ENCODE results near the gene NFATC2. TPM values are rescaled to one million over a fixed set of nuclear protein-coding genes. Genes with fewer than 3 reads are reported as not detected.
A peak's percentile ranks its signal among the peaks of the same experiment; 100 is the strongest.
"Not testable (repeated sequence)": the region's sequence is repeated elsewhere in the genome, so short reads cannot be mapped to it uniquely, and the experiment has no call there.

Gene NFATC2
- total RNA-seq, 3 donors from 2014 or later: 6.2 to 7.3 (median 7.2) TPM

DNA sequence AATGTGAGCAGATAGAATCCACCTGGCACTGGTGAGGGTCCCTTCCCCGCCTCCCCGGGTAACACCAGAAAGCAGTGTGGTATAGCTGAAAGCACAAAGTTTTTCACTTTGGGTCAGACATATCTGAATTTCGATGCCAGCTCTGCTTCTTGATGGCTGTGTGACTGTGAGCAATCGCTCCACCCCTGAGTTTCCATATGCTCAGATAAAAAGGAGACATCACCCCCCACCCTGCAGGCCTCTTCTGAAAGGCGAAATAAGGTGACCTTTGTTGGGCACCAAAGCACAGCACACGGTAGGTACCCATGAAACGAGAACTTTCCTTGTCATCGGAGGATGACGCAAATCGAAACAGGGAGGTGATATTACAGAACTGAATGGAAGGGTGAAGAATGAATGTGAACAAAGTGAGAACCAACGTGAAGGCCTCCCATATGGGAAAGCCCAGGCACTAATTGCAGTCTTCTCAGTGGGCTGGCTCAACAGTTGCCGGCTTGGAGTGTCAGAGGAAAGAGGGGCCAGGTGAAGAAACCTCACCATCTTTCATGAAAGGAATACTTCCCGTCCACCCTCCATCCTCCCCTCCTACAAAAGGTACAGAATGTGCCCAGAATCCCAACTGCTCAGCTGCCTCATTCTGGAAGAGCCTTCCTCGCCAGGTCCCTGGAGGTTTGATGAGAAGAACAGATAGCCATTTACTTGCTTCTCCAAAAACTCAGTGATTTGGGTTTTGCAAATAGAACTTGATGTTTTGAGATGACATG, 61.8 kb downstream of the NFATC2 start:
- no peaks in the 10 kb centered on the region for H3K36me3 ChIP-seq (ENCODE audit: low read depth)
- no peaks in the 10 kb centered on the region for H3K4me1 ChIP-seq (ENCODE audit: low read depth)
- no peak for DNase-seq
- ATAC-seq: peak; percentile 34
- intact Hi-C loops (cut with DNase I, micrococcal nuclease): no loop called here
- H3K9me3 ChIP-seq: no peaks in the 10 kb centered on the region
- TF ChIP-seq, protein P1, sequence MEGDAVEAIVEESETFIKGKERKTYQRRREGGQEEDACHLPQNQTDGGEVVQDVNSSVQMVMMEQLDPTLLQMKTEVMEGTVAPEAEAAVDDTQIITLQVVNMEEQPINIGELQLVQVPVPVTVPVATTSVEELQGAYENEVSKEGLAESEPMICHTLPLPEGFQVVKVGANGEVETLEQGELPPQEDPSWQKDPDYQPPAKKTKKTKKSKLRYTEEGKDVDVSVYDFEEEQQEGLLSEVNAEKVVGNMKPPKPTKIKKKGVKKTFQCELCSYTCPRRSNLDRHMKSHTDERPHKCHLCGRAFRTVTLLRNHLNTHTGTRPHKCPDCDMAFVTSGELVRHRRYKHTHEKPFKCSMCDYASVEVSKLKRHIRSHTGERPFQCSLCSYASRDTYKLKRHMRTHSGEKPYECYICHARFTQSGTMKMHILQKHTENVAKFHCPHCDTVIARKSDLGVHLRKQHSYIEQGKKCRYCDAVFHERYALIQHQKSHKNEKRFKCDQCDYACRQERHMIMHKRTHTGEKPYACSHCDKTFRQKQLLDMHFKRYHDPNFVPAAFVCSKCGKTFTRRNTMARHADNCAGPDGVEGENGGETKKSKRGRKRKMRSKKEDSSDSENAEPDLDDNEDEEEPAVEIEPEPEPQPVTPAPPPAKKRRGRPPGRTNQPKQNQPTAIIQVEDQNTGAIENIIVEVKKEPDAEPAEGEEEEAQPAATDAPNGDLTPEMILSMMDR (IDR thresholded peaks at IDR 0.05): no peak
- no peak overlapping the region for H3K4me3 ChIP-seq

DNA sequence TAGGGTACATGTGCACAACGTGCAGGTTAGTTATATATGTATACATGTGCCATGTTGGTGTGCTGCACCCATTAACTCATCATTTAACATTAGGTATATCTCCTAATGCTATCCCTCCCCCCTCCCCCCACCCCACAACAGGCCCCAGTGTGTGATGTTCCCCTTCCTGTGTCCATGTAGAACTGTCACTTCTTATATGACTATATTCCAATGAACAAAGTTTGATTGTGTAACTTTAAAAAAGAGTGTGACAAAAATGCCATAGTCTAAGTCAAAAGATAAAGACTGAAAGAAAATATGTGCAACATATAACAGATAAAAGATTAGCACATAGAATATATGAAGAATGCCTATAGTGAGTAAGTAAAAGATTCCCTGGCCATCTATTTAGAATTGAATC, 66.4 kb downstream of the NFATC2 start:
- ATAC-seq: not testable (repeated sequence)

DNA sequence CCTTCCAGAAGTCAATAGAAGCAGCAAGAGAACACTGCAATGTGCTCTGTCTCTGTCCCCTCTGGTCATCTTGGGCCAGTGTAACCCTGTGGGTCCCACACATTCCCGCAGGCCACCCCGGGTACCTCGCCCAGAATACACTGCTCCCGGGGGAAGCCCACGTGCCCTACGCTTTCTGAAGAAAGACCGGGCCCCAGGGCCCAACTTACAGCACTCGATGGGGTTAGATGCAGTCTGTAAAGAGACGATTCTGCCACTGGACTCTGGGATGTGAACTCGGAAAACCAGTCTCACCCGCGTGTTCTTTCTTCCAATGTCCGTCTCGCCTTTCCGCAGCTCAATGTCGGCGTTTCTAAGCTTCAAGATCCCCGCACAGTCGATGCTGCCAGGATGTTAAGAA, 68.7 kb downstream of the NFATC2 start:
- H3K9me3 ChIP-seq: no peaks in the 10 kb centered on the region
- no peaks in the 10 kb centered on the region for H3K4me1 ChIP-seq (ENCODE audit: low read depth)
- no peak for DNase-seq
- H3K4me3 ChIP-seq: no peak overlapping the region
- no peaks in the 10 kb centered on the region for H3K36me3 ChIP-seq (ENCODE audit: low read depth)
- intact Hi-C loops (cut with DNase I, micrococcal nuclease): no loop called here
- TF ChIP-seq, protein P1 (IDR thresholded peaks at IDR 0.05): no peak
- no peak for ATAC-seq

More for the DNA sequence above, 66.4 kb downstream of the NFATC2 start:
- intact Hi-C loops (cut with DNase I, micrococcal nuclease); H3K9me3 ChIP-seq; H3K36me3 ChIP-seq (ENCODE audit: low read depth); DNase-seq; H3K4me3 ChIP-seq; H3K4me1 ChIP-seq (ENCODE audit: low read depth): not testable (repeated sequence)

DNA sequence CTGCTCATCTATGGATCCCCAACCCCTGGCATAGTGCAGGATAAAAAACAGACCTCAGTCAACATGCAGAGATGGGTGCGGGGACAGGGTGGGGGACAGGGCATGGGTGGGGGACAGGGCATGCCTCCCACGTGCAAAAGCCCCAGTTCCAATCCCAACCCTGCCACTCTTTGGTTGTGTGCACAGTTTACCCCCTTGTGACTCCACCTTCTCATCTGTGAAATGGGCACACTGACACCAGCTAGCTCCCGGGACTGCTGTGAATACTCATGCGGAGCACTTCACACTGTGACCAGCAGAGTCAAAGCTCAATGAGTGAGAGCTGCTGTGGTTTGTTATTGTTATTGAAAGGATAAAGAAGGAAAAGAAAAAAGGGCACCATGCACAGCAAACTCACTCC, 69.3 kb downstream of the NFATC2 start:
- H3K9me3 ChIP-seq: no peaks in the 10 kb centered on the region
- intact Hi-C loops (cut with DNase I, micrococcal nuclease): no loop called here

DNA sequence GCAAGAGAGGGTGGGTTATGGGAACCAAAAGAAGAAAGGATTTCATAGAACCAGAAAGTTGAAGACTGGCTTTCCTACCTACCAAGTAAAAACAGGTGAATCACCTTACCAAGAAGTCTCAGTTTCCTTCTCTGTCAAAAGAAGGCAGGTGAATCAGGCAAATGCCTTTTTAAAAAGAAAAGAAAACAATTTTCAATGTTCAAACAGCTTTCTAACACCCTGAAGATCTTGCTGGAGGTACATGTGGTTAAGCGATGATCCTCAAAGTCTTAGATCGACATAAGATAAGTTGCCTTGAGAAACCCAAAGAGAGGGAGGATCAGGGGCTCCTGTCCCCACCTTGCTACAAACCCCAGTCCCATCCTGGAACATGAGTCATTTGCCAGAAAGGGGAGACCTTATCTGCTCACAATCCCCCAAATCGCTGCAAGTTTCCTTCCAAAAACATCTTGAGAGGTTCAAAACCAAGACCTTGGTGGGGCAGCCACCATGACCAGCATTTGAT, 71.6 kb downstream of the NFATC2 start:
- H3K9me3 ChIP-seq: no peaks in the 10 kb centered on the region
- no peak for DNase-seq
- no peaks in the 10 kb centered on the region for H3K36me3 ChIP-seq (ENCODE audit: low read depth)
- intact Hi-C loops (cut with DNase I, micrococcal nuclease): no loop called here
- TF ChIP-seq, protein P1 (IDR thresholded peaks at IDR 0.05): no peak
- no peaks in the 10 kb centered on the region for H3K4me1 ChIP-seq (ENCODE audit: low read depth)
- ATAC-seq: no peak
- H3K4me3 ChIP-seq: no peak overlapping the region

More for the DNA sequence above, 69.3 kb downstream of the NFATC2 start:
- H3K4me3 ChIP-seq: no peak overlapping the region
- no peak for DNase-seq
- TF ChIP-seq, protein P1 (IDR thresholded peaks at IDR 0.05): no peak
- no peaks in the 10 kb centered on the region for H3K36me3 ChIP-seq (ENCODE audit: low read depth)
- no peak for ATAC-seq
- H3K4me1 ChIP-seq (ENCODE audit: low read depth): no peaks in the 10 kb centered on the region

DNA sequence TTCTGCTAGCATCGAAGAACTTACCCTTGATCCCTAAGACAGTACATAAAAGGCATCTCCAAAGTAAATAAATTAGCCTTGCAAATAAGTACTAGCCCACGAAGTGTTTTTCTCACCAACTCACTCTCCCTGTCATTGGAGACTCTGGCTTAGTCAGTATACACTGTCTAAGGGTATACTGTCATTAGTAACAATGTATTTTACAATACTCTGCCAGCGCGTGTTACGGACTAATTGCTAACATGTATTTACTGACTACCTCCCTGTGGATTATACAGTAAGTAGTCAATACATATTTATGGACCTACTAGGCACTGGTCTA, 72.1 kb downstream of the NFATC2 start:
- H3K4me3 ChIP-seq: no peak overlapping the region
- TF ChIP-seq, protein P1 (IDR thresholded peaks at IDR 0.05): no peak
- intact Hi-C loops (cut with DNase I, micrococcal nuclease): no loop called here
- no peaks in the 10 kb centered on the region for H3K4me1 ChIP-seq (ENCODE audit: low read depth)
- no peaks in the 10 kb centered on the region for H3K9me3 ChIP-seq
- DNase-seq (no peak), ATAC-seq (no peak)
- no peaks in the 10 kb centered on the region for H3K36me3 ChIP-seq (ENCODE audit: low read depth)

Data from mucosa of descending colon (tissue), 3 donors.